GM21367 (cell line): ENCODE data around the gene C4orf46.

Experiments
- ATAC-seq: cut with Tn5 transposase; IDR thresholded peaks from one replicate; pipeline ENCODE4 v1.9.1; 2021; ENCODE audit not compliant: unreplicated experiment

C4orf46 gene

GRCh38 chr4:158656439-158656838 is 15.2 kb downstream of the C4orf46 start:
- ATAC-seq, result no peak

DNA sequence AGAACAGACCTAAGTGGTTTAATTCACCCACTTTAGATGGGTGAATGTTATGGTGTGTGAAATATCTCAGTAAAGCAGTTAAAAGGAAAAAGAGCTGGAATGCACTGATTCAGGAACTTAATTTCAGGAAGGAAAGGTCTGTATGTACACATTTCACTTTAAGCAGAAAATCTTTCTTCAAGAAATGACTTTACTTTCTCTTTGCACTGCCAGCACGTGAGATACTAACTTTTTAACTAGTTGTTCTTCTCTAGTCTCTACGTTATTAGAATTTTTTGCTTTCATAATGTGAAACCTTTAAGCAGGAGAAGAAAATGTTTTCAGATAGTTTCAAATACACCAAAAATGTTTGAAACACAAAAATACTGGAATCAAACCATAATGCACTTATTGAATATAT is 18.8 kb downstream of the C4orf46 start:
- ATAC-seq, result no peak

DNA sequence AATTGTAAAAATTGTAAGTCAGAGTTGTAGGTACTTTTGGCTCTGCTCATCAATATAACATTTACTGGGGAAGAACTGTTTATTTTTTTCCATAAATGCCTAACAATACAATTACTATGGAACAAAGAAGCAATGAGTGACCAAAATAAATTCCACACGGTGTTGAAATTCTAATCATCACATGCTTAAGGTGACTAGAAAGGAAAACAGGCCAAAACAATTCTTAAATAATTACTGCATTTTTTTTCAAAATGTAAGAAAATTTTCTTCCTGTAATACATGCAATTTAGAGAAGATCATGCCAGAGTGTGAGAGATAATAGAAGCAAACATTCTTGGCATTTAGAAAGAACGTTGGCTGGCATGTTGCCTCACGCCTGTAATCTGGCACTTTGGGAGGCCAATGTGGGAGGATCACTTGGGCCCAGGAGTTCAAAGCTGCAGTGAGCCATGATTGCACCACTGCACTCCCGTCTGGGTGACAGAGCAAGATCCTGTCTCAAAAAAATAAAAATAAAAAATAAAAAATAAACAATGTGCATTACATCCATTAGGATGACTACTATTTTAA is 22.5 kb downstream of the C4orf46 start:
- no peak for ATAC-seq

DNA sequence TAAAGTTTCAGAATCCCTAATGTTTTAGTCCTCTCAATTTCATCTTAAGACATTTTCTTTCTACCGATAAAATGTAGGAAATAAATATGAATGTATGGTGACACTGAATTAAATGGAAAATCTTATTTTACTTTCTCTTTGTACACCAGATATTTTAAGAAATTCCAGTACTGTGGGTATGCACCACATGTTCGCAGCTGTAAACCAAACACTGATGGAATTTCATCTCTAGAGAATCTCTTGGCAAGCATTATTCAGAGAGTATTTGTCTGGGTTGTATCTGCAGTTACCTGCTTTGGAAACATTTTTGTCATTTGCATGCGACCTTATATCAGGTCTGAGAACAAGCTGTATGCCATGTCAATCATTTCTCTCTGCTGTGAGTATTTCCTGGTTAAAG is 26.9 kb downstream of the C4orf46 start:
- ATAC-seq, result no peak

GRCh38 chr4:158644356-158644755 is 27.3 kb downstream of the C4orf46 start:
- ATAC-seq, result no peak

DNA sequence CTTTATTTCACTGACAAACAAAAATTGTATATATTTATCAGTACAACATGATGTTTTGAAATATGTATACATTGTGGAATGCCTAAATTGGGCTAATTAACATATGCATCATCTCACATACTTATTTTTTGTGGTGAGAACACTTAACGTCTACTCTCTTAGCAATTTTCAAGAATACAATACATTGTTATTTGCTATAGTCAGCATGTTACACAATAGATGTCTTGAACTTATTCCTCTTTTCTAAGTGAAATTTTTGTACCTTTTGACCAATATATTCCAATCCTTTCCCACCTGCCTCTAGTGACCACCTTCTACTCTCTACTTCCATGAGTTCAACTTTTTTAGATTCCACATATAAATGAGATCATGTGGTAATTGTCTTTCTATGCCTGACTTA is 35.1 kb downstream of the C4orf46 start:
- ATAC-seq, result no peak

- no peak for ATAC-seq
These were observed 40.8 kb downstream of the C4orf46 start for GRCh38 chr4:158630893-158631292.

- ATAC-seq, result no peak
These were observed 46.1 kb downstream of the C4orf46 start for GRCh38 chr4:158625544-158625943.

DNA sequence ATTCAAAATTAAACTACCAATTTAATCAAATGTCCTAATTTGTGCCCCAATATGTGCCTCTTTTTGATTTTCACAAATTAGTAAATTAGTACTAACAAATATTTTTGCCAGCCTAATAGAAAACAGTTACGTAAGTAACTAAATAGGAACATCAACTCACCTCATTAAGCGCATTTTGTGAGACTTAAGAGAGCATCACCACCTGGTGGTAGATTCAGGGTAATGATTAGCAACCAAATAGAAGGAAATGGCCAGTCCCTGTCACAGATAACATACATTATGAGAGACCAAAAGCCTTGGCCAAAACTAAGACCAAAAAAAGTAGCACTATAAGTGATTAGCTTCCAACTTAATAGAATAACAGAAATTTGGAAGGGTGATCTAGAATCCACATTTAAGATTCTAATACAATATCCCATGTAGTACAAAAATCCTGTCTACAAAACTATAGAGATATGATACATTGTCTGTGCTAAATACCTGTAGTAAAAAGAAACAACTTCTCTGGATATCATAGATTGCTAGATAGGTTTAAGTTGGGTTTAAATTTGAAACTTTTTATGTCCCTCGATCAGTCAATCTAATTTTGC is 46.7 kb downstream of the C4orf46 start:
- peak; percentile 90 for ATAC-seq

DNA sequence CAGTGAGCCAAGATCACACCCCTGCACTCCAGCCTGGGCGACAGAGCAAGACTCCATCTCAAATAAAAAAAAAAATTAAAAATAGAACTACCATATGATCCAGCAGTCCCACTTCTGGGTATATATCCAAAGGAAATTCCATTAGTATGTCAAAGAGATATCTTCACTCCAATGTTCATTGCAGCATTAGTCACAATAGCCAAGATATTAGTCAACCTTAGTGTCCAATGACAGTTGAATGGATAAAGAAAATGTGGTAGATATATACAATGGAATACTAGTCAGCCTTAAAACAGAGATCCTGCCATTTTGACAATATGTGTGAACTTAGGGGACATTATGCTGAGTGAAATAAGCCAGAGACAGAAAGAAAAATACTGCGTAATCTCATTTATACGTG is 49.4 kb downstream of the C4orf46 start:
- ATAC-seq, result no peak

DNA sequence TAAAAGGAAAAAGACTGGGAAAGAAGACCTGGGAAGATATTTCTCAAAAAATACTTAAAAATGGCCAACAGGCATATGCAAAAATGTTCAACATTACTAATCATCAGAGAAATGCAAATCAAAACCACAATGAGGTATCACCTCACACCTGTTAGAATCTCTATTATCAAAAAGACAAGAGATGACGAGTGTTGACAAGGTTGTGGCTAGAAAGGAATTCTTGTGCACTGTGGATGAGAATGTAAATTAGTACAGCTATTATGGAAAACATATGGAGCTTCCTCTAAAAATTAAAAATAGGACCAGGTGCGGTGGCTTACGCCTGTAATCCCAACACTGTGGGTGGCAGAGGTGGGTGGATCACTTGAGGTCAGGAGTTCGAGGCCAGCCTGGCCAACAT is 50.0 kb downstream of the C4orf46 start:
- ATAC-seq, result no peak

GRCh38 chr4:158617956-158618355 is 53.7 kb downstream of the C4orf46 start:
- no peak for ATAC-seq
